Right lobe of liver (tissue), 6 donors: ENCODE data around the gene SHF. TPM values are rescaled to one million over a fixed set of nuclear protein-coding genes. Genes with fewer than 3 reads are reported as not detected.

ENCODE experiments used
- ATAC-seq, 4 donors: fragments of 200-7000 bp; cut with Tn5 transposase; one replicate each; pipeline ENCODE4 v1.9.1; 2020; ENCODE audit warnings: mild to moderate bottlenecking in 4 of 4, moderate library complexity in 4 of 4
- DNase-seq, 3 donors: peaks; one replicate each; pipeline ENCODE4 v3.0.0-alpha.2; 2020
- H3K27ac ChIP-seq, 3 donors: fragments of 200-600 bp; one replicate each; pipeline ENCODE4 v1.8.0; 2022
- H3K27me3 ChIP-seq, 2 donors: fragments of 200-600 bp; one replicate each; pipeline ENCODE4 v1.8.0; 2022
- H3K36me3 ChIP-seq, 4 donors: fragments of 200-600 bp; sonication (generic) in 1 of 4; one replicate each; pipeline versions ENCODE4 v1.5.1 to v1.8.0; 2017 to 2022; ENCODE audit warnings: control low read depth in 1 of 4
- H3K4me1 ChIP-seq, 4 donors: fragments of 200-600 bp; sonication (generic) in 1 of 4; one replicate each; pipeline versions ENCODE4 v1.5.1 to v1.8.0; 2017 to 2022; ENCODE audit warnings: control low read depth in 1 of 4
- H3K4me3 ChIP-seq, 3 donors: fragments of 200-600 bp; one replicate each; pipeline ENCODE4 v1.8.0; 2022
- H3K9me3 ChIP-seq, 4 donors: fragments of 200-600 bp; sonication (generic) in 1 of 4; one replicate each; pipeline versions ENCODE4 v1.5.1 to v1.8.0; 2017 to 2022; ENCODE audit warnings: control low read depth in 1 of 4
- CTCF ChIP-seq, 4 donors: fragments of 200-600 bp in 3 of 4; fragments of 450-650 bp in 1 of 4; IDR thresholded peaks; one replicate each; pipeline versions ENCODE4 v1.5.1 to v1.8.0; 2016 to 2022; ENCODE audit warnings: antibody characterized with exemption in 4 of 4, mild to moderate bottlenecking in 2 of 4
- POLR2A ChIP-seq: fragments of 450-650 bp; IDR thresholded peaks from one replicate; pipeline ENCODE4 v1.6.1; 2017; ENCODE audit warnings: antibody characterized with exemption, mild to moderate bottlenecking
- WGBS: methylation state at CpG from one replicate; pipeline ENCODE4 v1.1.6; 2018; ENCODE audit warnings: low coverage, low lambda C conversion rate; ENCODE audit not compliant: insufficient coverage; ENCODE audit errors: missing lambda C conversion rate; 5-methylcytosine and 5-hydroxymethylcytosine counted together
- intact Hi-C, 2 donors: fragments of 100-400 bp; cut with DNase I; formaldehyde crosslinking; loops; one replicate each; pipeline versions ENCODE4 v1.11.2 to v1.14.1; 2022
- total RNA-seq, 6 experiments: library from RNA; depleted of rRNA in 2 of 6; stranded (reverse); fragments of >200 nt in 2 of 6; fragmentation: NEBNext Ultra II Directional in 3 of 6; extraction: Animal tissue kit (Norgen Biotek cat#: 25700) in 3 of 6; gene quantifications; one replicate each; pipeline versions ENCODE4 v1.1.0 to v1.2.4, GENCODE V29; 2016 to 2023
- donor health status: DM: no; HTN: yes; CAD: no.
- donor health status: DM: no; HTN: no; CAD: no.
- donor health status: DM: no; HTN: no; CAD: no.
- donor health status: DM: no; HTN: yes; CAD: no.
- donor health status: DM: no; HTN: yes; CAD: no.

Gene SHF
- total RNA-seq, 6 experiments from 2014 or later, result 12.7 to 23.5 (median 15.1) TPM

DNA sequence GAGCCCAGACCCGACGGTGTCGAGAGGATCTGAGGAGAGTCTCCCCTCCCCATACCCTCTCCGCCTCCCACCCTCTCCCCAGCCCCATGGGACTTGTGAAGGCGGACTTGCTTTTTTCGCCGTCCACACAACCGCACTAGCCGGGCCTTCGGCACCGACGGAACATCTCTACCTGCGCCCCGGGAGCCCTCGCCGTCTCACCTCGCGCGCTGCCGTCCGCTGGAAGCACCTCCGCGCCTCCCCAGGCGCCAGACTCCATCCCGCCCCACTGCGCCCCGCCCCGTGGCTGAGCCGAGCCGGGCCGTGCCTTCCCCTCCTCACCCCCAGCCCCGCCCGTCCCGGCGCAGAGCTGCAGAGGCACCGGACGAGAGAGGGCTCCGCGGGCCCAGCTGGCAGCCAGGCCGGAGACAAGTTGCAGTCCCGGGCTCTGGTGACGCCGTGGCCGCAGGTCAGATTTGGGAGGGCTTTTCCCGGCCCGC is 58.1 kb downstream of the SHF start, which contains the start of the genes DUOX1 and DUOXA1:
Gene DUOX1 (plus strand): TSS at position 344 of the 479 bp plus-strand sequence. CDS start 1,973 bp downstream, outside the sequence.
Gene DUOXA1 (minus strand): TSS at position 229 of the 479 bp plus-strand sequence. CDS start 6,865 bp downstream, outside the sequence.
- 8% methylated on average over 9 of the region's 46 CpGs for WGBS
- H3K27me3 ChIP-seq, result peaks cover 0 to 10% of the 10 kb centered on the region in 2 donors
- peaks cover 0 to 7% (median 0%) of the 10 kb centered on the region in 4 donors for H3K4me1 ChIP-seq
- DNase-seq (peak in 1 of 3 donors; percentile 55), ATAC-seq (peak in 1 of 4 donors; percentile 20)
- H3K9me3 ChIP-seq, result no peaks in the 10 kb centered on the region
- no peak within 1 kb of the TSS for H3K4me3 ChIP-seq
- intact Hi-C loops, result no loop called here
- H3K36me3 ChIP-seq, result no peaks in the 10 kb centered on the region
- H3K27ac ChIP-seq, result no peak within 1 kb of the TSS
- no peak for TF ChIP-seq CTCF (IDR thresholded peaks at IDR 0.05)
- TF ChIP-seq POLR2A, result no peak

DNA sequence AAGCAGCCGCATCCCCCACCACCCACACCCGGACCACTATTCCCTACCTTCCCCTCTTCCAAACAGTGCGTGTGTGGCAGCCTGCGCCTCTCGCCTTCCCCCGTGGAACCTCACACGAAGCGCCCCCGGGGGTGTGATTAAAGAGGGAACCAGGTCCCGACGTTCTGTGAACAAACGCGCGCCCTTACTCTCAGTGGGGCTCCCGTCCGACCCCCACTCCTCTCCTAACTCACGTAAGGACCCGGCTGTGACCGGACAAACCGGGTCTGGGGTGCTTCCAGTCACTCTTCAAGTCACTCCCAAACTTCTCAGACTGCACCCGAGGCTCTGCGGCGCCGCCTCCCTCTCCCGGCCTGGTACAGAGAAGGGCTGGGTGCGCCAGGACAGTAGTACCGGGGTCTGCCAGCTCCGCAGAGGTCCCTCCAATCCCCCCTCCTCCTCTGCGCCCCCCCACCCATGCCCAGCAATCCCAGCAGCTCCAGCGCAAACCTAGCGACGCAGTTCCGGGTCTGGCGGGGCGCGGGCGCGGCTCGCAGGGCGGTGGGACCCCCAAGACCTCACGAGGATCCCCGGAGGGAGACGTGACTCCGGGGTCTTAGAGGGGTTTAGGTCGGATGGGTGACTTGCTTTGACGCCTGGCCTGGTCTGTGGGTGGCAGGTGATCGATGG is 58.7 kb downstream of the SHF start:
- no peak for TF ChIP-seq CTCF (IDR thresholded peaks at IDR 0.05)
- TF ChIP-seq POLR2A, result no peak
- no peaks in the 10 kb centered on the region for H3K9me3 ChIP-seq
- ATAC-seq, result no peak
- peak in 1 of 3 donors; percentile 52 for DNase-seq
- no peak overlapping the region for H3K4me3 ChIP-seq
- H3K36me3 ChIP-seq, result no peaks in the 10 kb centered on the region
- intact Hi-C loops, result no loop called here
- WGBS, result 7% methylated on average over 17 of the region's 47 CpGs
- H3K4me1 ChIP-seq, result peaks cover 0 to 7% (median 0%) of the 10 kb centered on the region in 4 donors
- peaks cover 0 to 10% of the 10 kb centered on the region in 2 donors for H3K27me3 ChIP-seq
- H3K27ac ChIP-seq, result no peak overlapping the region

DNA sequence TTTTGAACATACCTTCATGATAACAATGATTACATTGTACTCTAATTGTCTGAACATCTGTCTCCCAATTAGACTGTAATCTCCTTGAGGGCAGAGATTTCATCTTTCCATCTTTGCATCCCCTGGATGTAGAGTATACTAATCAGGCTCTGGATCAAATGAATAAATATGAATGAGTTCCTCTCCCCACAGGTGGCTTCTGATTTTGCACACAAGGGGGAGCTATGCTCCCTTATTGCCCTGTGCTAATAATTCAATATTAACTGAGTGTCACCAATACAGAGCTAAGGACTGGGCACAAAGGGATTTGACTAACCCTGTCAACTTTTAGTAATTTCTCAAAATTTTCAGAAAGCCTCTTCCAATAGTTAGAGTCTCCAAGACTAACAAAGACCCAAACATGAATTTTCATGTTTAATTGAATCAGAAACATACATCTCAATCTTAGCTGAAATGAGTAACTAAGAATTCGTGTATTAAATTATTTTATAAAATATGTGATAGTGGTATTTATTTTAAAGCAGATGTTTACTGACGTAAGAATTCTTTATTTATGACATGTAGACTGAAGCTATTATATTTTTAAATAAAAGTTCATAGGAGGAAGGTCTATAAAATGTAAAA is 61.1 kb downstream of the SHF start:
- no peaks in the 10 kb centered on the region for H3K9me3 ChIP-seq
- TF ChIP-seq POLR2A (no peak), CTCF (IDR thresholded peaks at IDR 0.05) (peak; percentile 63 to 84 (median 80))
- no peak for DNase-seq
- H3K27me3 ChIP-seq, result peaks cover 0 to 10% of the 10 kb centered on the region in 2 donors
- H3K4me3 ChIP-seq, result no peak overlapping the region
- intact Hi-C loops, result no loop called here
- H3K36me3 ChIP-seq, result no peaks in the 10 kb centered on the region
- ATAC-seq, result peak; percentile 78 to 80 (median 79)
- H3K4me1 ChIP-seq, result peaks cover 0 to 4% (median 0%) of the 10 kb centered on the region in 4 donors
- no peak overlapping the region for H3K27ac ChIP-seq
- 43% methylated on average over 2 of the region's 2 CpGs for whole genome bisulfite sequencing

DNA sequence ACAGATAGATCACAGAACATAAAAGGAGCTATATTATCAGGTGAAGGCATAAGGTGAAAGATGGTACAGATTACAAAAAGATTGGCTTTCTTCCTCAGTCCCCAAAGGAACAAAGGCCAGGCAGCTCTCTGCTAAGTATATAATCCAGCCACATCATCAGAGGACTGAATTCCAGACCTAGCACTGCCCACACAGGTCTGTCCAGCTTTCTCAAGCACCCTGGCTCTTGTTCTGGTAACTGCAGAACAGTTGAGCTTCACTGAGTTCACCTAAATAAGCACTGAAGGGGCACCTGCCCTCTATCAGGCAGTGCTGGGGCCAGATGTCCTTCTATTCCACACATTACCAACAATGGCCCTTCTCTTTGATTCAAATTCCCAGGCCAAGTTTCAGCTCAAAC is 64.4 kb downstream of the SHF start:
- TF ChIP-seq CTCF (IDR thresholded peaks at IDR 0.05) (no peak), POLR2A (no peak)
- DNase-seq (peak in 1 of 3 donors; percentile 12), ATAC-seq (no peak)
- Histone ChIP-seq H3K9me3 (no peaks in the 10 kb centered on the region), H3K36me3 (no peaks in the 10 kb centered on the region), H3K4me3 (no peak overlapping the region), H3K27ac (no peak overlapping the region), H3K27me3 (no peaks in the 10 kb centered on the region), H3K4me1 (no peaks in the 10 kb centered on the region)
- intact Hi-C loops, result no loop called here
